ENCODE results near the gene ICA1L. TPM values are rescaled to one million over a fixed set of nuclear protein-coding genes. Genes with fewer than 3 reads are reported as not detected.
"Not testable (repeated sequence)": the region's sequence is repeated elsewhere in the genome, so short reads cannot be mapped to it uniquely, and the experiment has no call there.

ICA1L gene
- 3.1 TPM for polyA plus RNA-seq (2013, experiment 1 of 2)
- 2.9 TPM for polyA plus RNA-seq (2013, experiment 2 of 2)

GRCh38 chr2:202871300-202872141 is at the start of gene ICA1L:
TSS of gene ICA1L (minus strand) at chr2:202871766. CDS start at chr2:202829009, 42,757 bp downstream.
- peaks cover under 1% of the 10 kb centered on the region for H3K36me3 ChIP-seq (ENCODE audit: control insufficient read depth, insufficient read depth, low read length)
- H3K4me3 ChIP-seq (ENCODE audit: extremely low read depth, insufficient read depth, low read length, poor library complexity, severe bottlenecking) = peak within 1 kb of the TSS; percentile 64
- WGBS, 2 experiments (ENCODE audit: insufficient coverage in 2 of 2) = 0 to 2% methylated on average over 44 to 86 of the region's 93 CpGs
- no peaks in the 10 kb centered on the region for H3K9me3 ChIP-seq (ENCODE audit: control insufficient read depth, low read length)
- H3K27ac ChIP-seq (ENCODE audit: low read depth, low read length, severe bottlenecking) = peak within 1 kb of the TSS; percentile 57
- H3K4me1 ChIP-seq (ENCODE audit: control insufficient read depth, insufficient read depth, low read length, poor library complexity, severe bottlenecking) = no peaks in the 10 kb centered on the region

- WGBS, 2 experiments (ENCODE audit: insufficient coverage in 2 of 2) = 80% methylated on average over 1 of the region's 1 CpG; no CpG with 5 or more reads in 1 of the 2 experiments
- H3K27ac ChIP-seq (ENCODE audit: low read depth, low read length, severe bottlenecking) = no peak overlapping the region
- peaks cover 9% of the 10 kb centered on the region for H3K36me3 ChIP-seq (ENCODE audit: control insufficient read depth, insufficient read depth, low read length)
- no peaks in the 10 kb centered on the region for H3K4me1 ChIP-seq (ENCODE audit: control insufficient read depth, insufficient read depth, low read length, poor library complexity, severe bottlenecking)
- H3K4me3 ChIP-seq (ENCODE audit: extremely low read depth, insufficient read depth, low read length, poor library complexity, severe bottlenecking) = no peak overlapping the region
- H3K9me3 ChIP-seq (ENCODE audit: control insufficient read depth, low read length) = no peaks in the 10 kb centered on the region
Measured at GRCh38 chr2:202918860-202919259, 47.3 kb upstream of the ICA1L start.

GRCh38 chr2:202912342-202913201 is 41.0 kb upstream of the ICA1L start:
- peak overlapping the region; percentile 76 for H3K4me3 ChIP-seq (ENCODE audit: extremely low read depth, insufficient read depth, low read length, poor library complexity, severe bottlenecking)
- 31 to 60% methylated on average over 1 to 4 of the region's 49 CpGs for WGBS, 2 experiments (ENCODE audit: insufficient coverage in 2 of 2)
- not testable (repeated sequence) for H3K9me3 ChIP-seq (ENCODE audit: control insufficient read depth, low read length); H3K4me1 ChIP-seq (ENCODE audit: control insufficient read depth, insufficient read depth, low read length, poor library complexity, severe bottlenecking); H3K36me3 ChIP-seq (ENCODE audit: control insufficient read depth, insufficient read depth, low read length)
- peak overlapping the region; percentile 94 for H3K27ac ChIP-seq (ENCODE audit: low read depth, low read length, severe bottlenecking)

GRCh38 chr2:202911512-202912341 is 40.2 kb upstream of the ICA1L start, which contains the start of the genes CARF and WDR12:
TSS of gene CARF (plus strand) at chr2:202912275. CDS start at chr2:202941903, 29,628 bp downstream.
TSS of gene WDR12 (minus strand) at chr2:202911673. CDS start at chr2:202911476, 197 bp downstream.
- peak within 1 kb of the TSS; percentile 76 for H3K4me3 ChIP-seq (ENCODE audit: extremely low read depth, insufficient read depth, low read length, poor library complexity, severe bottlenecking)
- H3K9me3 ChIP-seq (ENCODE audit: control insufficient read depth, low read length) = no peaks in the 10 kb centered on the region
- no peaks in the 10 kb centered on the region for H3K4me1 ChIP-seq (ENCODE audit: control insufficient read depth, insufficient read depth, low read length, poor library complexity, severe bottlenecking)
- 0 to 1% methylated on average over 22 to 31 of the region's 39 CpGs for WGBS, 2 experiments (ENCODE audit: insufficient coverage in 2 of 2)
- peaks cover 4% of the 10 kb centered on the region for H3K36me3 ChIP-seq (ENCODE audit: control insufficient read depth, insufficient read depth, low read length)
- H3K27ac ChIP-seq (ENCODE audit: low read depth, low read length, severe bottlenecking) = peak within 1 kb of the TSS; percentile 94

- Histone ChIP-seq H3K36me3 (ENCODE audit: control insufficient read depth, insufficient read depth, low read length) (peaks cover 10% of the 10 kb centered on the region), H3K9me3 (ENCODE audit: control insufficient read depth, low read length) (peaks cover 3% of the 10 kb centered on the region), H3K4me1 (ENCODE audit: control insufficient read depth, insufficient read depth, low read length, poor library complexity, severe bottlenecking) (no peaks in the 10 kb centered on the region), H3K27ac (ENCODE audit: low read depth, low read length, severe bottlenecking) (no peak overlapping the region), H3K4me3 (ENCODE audit: extremely low read depth, insufficient read depth, low read length, poor library complexity, severe bottlenecking) (peak overlapping the region; percentile 76)
- 0 to 2% methylated on average over 7 of the region's 8 CpGs for WGBS, 2 experiments (ENCODE audit: insufficient coverage in 2 of 2)
Measured at GRCh38 chr2:202911203-202911511, 39.6 kb upstream of the ICA1L start.

GRCh38 chr2:202910698-202911097 is 39.1 kb upstream of the ICA1L start:
- 0% methylated on average over 1 of the region's 3 CpGs; no CpG with 5 or more reads in 1 of the 2 experiments for WGBS, 2 experiments (ENCODE audit: insufficient coverage in 2 of 2)
- peak overlapping the region; percentile 76 for H3K4me3 ChIP-seq (ENCODE audit: extremely low read depth, insufficient read depth, low read length, poor library complexity, severe bottlenecking)
- H3K36me3 ChIP-seq (ENCODE audit: control insufficient read depth, insufficient read depth, low read length) = peaks cover 12% of the 10 kb centered on the region
- H3K4me1 ChIP-seq (ENCODE audit: control insufficient read depth, insufficient read depth, low read length, poor library complexity, severe bottlenecking) = no peaks in the 10 kb centered on the region
- no peak overlapping the region for H3K27ac ChIP-seq (ENCODE audit: low read depth, low read length, severe bottlenecking)
- H3K9me3 ChIP-seq (ENCODE audit: control insufficient read depth, low read length) = peaks cover 3% of the 10 kb centered on the region

- H3K4me3 ChIP-seq (ENCODE audit: extremely low read depth, insufficient read depth, low read length, poor library complexity, severe bottlenecking) = peak overlapping the region; percentile 76
- not testable (repeated sequence) for H3K4me1 ChIP-seq (ENCODE audit: control insufficient read depth, insufficient read depth, low read length, poor library complexity, severe bottlenecking); H3K27ac ChIP-seq (ENCODE audit: low read depth, low read length, severe bottlenecking); H3K9me3 ChIP-seq (ENCODE audit: control insufficient read depth, low read length)
- H3K36me3 ChIP-seq (ENCODE audit: control insufficient read depth, insufficient read depth, low read length) = peaks cover 16% of the 10 kb centered on the region
- WGBS, 2 experiments (ENCODE audit: insufficient coverage in 2 of 2) = 96 to 100% methylated on average over 1 to 5 of the region's 5 CpGs
Measured at GRCh38 chr2:202910250-202910649, 38.7 kb upstream of the ICA1L start.

- Histone ChIP-seq H3K9me3 (ENCODE audit: control insufficient read depth, low read length) (peaks cover 11% of the 10 kb centered on the region), H3K4me3 (ENCODE audit: extremely low read depth, insufficient read depth, low read length, poor library complexity, severe bottlenecking) (no peak overlapping the region), H3K27ac (ENCODE audit: low read depth, low read length, severe bottlenecking) (no peak overlapping the region), H3K4me1 (ENCODE audit: control insufficient read depth, insufficient read depth, low read length, poor library complexity, severe bottlenecking) (no peaks in the 10 kb centered on the region), H3K36me3 (ENCODE audit: control insufficient read depth, insufficient read depth, low read length) (peaks cover 23% of the 10 kb centered on the region)
- WGBS, 2 experiments (ENCODE audit: insufficient coverage in 2 of 2) = 89 to 97% methylated on average over 4 of the region's 6 CpGs
Measured at GRCh38 chr2:202909394-202910192, 38.0 kb upstream of the ICA1L start.

- Histone ChIP-seq H3K9me3 (ENCODE audit: control insufficient read depth, low read length) (peaks cover 16% of the 10 kb centered on the region), H3K4me1 (ENCODE audit: control insufficient read depth, insufficient read depth, low read length, poor library complexity, severe bottlenecking) (no peaks in the 10 kb centered on the region), H3K4me3 (ENCODE audit: extremely low read depth, insufficient read depth, low read length, poor library complexity, severe bottlenecking) (no peak overlapping the region), H3K36me3 (ENCODE audit: control insufficient read depth, insufficient read depth, low read length) (peaks cover 27% of the 10 kb centered on the region), H3K27ac (ENCODE audit: low read depth, low read length, severe bottlenecking) (no peak overlapping the region)
- WGBS, 2 experiments (ENCODE audit: insufficient coverage in 2 of 2) = 95% methylated on average over 4 of the region's 5 CpGs
Measured at GRCh38 chr2:202908186-202908585, 36.6 kb upstream of the ICA1L start.

Data from mesodermal cell (in vitro differentiated cells).